Measurements from ENCODE around the gene RGMA.

Gene RGMA

DNA sequence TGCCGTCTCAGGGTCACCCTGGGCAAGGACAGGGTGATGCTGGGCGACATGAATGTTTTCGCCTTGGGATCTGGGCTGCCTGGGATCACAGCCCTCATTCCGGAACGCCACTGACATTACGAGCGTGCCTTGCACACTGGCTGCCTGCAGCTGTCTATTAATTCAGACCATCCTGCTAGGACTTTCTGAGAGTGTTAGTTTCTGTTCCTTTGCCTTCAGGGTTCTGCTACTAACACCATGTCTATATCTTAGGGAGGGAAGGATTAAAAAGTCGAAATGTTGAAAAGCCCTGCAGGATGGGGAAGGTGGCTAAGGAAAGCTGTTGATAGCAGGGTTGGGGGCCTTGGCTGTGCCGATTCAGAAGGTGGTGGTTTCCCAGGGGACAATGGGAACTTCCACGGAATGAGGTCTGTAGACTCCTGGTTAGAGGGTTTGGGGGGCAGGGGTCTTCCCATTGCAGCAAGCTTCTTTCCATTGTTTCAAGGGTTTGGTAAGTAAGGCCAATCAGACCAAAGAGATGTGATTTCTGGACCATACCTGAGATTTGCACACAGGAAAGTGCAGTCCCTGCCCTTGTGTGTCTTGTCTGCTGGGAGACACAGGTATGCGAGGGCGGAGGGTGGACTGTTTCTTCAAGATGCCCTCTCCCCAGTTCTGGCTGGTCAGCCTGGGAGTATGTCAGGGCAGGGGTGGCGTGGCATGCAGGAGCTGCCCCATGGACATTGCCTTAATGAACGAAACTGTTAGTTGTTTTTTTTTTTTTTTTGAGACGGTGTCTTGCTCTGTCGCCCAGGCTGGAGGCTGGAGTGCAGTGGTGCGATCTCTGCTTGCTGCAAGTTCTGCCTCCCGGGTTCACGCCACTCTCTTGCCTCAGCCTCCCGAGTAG is 50.9 kb downstream of the RGMA start:
- H3K27ac Mint-ChIP-seq, result peak overlapping the region; percentile 71 to 94 (median 89)
- H3K4me1 Mint-ChIP-seq, result peaks cover 25% of the 10 kb centered on the region
- peak overlapping the region in 1 of 3 experiments; percentile 24 for H3K4me3 Mint-ChIP-seq
- TF ChIP-seq, protein P1, sequence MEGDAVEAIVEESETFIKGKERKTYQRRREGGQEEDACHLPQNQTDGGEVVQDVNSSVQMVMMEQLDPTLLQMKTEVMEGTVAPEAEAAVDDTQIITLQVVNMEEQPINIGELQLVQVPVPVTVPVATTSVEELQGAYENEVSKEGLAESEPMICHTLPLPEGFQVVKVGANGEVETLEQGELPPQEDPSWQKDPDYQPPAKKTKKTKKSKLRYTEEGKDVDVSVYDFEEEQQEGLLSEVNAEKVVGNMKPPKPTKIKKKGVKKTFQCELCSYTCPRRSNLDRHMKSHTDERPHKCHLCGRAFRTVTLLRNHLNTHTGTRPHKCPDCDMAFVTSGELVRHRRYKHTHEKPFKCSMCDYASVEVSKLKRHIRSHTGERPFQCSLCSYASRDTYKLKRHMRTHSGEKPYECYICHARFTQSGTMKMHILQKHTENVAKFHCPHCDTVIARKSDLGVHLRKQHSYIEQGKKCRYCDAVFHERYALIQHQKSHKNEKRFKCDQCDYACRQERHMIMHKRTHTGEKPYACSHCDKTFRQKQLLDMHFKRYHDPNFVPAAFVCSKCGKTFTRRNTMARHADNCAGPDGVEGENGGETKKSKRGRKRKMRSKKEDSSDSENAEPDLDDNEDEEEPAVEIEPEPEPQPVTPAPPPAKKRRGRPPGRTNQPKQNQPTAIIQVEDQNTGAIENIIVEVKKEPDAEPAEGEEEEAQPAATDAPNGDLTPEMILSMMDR (IDR thresholded peaks at IDR 0.05; ENCODE audit: unreplicated experiment in 3 of 3), result no peak
- no peaks in the 10 kb centered on the region for H3K9me3 Mint-ChIP-seq
- peaks cover 9% of the 10 kb centered on the region for H3K27me3 Mint-ChIP-seq (ENCODE audit: low read depth)
- H3K36me3 Mint-ChIP-seq (ENCODE audit: low read depth), result peaks cover 5% of the 10 kb centered on the region

DNA sequence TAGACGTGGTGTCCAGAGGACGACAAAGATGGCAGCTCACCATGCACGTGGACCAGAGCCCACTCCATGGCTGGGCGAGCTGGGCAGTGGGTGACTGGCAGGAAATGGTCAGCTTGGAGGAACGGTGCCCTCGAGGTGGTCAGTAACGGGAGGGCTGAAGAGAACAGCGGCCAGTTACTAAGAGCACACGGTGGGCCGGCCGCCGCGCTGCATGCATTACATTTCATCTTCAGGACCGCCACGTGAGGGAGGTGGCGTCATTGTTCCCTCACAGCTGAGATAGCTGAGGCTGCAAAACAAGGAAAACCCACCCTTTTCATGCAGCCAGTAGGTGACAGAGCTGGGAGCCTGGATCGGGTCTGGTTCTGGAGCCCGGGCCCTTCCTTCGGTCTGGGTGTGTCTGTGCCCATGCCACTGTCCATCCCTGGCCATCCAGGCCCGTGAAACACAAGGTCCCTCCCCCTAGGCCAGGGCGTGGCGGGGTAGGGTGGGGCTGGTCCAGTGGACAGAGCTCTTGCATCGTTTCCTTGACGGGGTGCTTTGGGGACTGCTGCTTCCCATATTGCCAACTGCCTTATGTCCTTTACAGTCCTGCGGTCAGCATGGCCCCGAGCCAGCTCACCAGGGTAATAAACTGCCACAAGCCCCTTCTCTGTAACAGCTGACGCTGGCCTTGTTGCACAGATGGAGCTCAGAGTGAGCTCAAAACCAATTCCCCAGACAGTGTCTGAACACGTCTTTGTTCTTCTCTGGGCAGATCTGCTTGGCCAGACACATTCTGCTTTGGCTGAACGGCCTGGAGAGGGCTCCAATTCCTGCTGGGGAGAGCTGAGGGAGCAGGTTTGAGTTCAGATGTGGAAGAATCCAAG is 51.8 kb downstream of the RGMA start:
- Mint-ChIP-seq H3K4me1 (peaks cover 22% of the 10 kb centered on the region), H3K9me3 (no peaks in the 10 kb centered on the region), H3K4me3 (peak overlapping the region in 1 of 3 experiments; percentile 24), H3K36me3 (ENCODE audit: low read depth) (no peaks in the 10 kb centered on the region), H3K27ac (peak overlapping the region; percentile 71 to 94 (median 89)), H3K27me3 (ENCODE audit: low read depth) (peaks cover 9% of the 10 kb centered on the region)
- TF ChIP-seq, protein P1 (IDR thresholded peaks at IDR 0.05; ENCODE audit: unreplicated experiment in 3 of 3), result peak in 2 of 3 experiments; percentile 13 to 21

DNA sequence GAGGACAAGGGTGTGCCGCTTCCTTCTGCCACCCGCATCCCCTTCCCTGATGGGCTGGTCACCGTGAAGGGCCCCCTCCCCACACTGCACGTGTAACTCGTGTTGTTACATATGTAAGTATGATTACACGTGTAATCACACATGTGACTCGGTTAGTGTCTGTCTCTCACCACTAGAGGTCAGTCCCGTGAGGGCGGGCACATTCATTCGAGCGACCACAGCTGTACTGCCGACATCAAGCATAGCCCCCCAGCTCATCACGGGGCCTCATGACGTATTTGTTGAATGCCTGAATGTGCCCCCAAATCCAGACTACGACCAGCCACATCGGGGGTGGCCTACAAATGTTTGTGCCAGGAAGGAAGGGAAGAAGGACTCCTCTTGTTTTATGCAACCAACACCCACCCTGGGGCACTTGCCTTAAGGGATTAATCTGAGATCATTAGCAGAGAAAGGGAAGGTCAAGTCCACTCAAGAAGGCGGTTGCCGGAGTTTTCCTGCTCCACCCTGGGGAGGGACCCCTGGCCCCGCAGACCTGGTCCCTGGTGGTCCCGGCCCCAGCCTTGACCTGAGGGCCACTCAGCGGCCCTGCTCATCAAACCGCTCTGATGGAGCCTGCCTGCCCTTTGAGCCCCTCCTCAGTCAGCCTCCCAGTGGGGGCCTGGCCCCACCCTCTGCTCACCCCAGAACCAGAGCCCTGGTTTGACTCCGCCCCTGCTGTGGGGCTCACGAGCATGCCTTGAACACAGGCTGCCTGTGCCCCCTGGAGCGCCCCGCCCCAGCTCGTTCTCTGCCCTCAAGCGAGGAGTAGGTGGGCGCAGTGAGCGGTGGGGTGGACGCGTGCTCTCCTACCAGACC is 52.8 kb downstream of the RGMA start:
- no peak overlapping the region for H3K4me3 Mint-ChIP-seq
- no peaks in the 10 kb centered on the region for H3K36me3 Mint-ChIP-seq (ENCODE audit: low read depth)
- H3K27ac Mint-ChIP-seq, result peak overlapping the region; percentile 26 to 79 (median 43)
- no peaks in the 10 kb centered on the region for H3K9me3 Mint-ChIP-seq
- TF ChIP-seq, protein P1 (IDR thresholded peaks at IDR 0.05; ENCODE audit: unreplicated experiment in 3 of 3), result peak; percentile 52 to 64 (median 57)
- H3K27me3 Mint-ChIP-seq (ENCODE audit: low read depth), result peaks cover 9% of the 10 kb centered on the region
- peaks cover 22% of the 10 kb centered on the region for H3K4me1 Mint-ChIP-seq

DNA sequence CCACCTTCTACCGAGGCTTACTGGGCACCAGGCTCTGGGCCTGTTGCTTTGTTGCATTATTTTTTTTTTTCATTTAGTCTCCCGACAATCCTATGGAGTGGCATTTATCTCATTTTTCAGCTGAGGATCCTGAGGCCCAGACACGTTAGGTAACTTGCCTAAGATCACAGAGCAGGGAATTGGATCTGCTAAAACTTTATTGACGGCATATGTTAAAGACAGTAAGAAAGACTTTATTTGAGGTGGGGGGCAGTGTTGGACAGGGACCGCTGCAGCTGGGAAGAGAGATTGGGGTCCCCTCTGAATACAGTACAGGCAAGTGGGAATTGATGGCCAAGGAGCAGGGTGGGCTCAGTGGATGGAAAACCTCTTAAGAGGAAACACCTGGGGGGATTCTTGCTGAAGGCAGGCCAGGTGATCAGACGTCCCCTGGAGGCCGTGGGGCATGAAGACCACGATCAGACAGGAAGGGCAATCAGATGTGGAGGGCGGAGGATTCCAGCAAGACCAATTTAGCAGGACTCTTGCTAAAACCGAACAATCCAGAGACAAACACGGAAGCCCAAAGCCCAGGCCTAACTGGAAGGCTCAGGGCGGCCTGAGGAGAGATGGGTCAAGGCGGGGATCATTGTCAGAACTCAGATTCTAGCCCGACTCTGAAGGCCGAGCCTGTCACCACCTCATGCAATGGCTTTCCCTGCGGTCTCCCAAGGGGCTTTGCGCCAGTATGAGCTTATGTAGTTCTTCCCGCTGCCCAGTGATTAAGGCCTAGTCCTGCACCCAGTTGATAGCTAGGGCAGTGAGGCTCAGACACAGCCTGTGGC is 53.7 kb downstream of the RGMA start:
- H3K4me1 Mint-ChIP-seq, result peaks cover 22% of the 10 kb centered on the region
- H3K4me3 Mint-ChIP-seq, result no peak overlapping the region
- H3K36me3 Mint-ChIP-seq (ENCODE audit: low read depth), result no peaks in the 10 kb centered on the region
- H3K27ac Mint-ChIP-seq, result peak overlapping the region in 2 of 3 experiments; percentile 2 to 43
- H3K9me3 Mint-ChIP-seq, result no peaks in the 10 kb centered on the region
- TF ChIP-seq, protein P1 (IDR thresholded peaks at IDR 0.05; ENCODE audit: unreplicated experiment in 3 of 3), result no peak
- H3K27me3 Mint-ChIP-seq (ENCODE audit: low read depth), result peaks cover 9% of the 10 kb centered on the region

DNA sequence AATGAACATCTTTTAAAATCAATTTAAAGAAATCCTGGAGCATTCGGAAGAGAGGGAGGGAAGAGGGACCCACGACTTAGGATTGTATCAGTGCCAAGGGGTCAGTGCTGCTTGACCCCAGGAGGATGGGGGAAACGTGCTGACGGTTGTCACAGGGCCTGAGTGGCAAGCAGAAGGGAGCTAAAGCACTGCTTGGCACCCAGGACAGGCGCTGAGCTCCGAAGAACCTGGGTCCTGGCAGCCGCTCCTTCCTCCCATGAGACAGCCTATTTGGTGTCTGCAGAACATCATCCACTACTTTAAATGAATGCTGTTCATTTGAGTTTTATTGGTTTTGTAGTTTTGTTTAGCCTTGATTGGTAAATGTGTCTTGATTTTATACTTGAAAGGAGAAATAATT is 54.5 kb downstream of the RGMA start:
- Mint-ChIP-seq H3K4me3 (no peak overlapping the region), H3K4me1 (peaks cover 29% of the 10 kb centered on the region), H3K9me3 (no peaks in the 10 kb centered on the region), H3K27me3 (ENCODE audit: low read depth) (peaks cover 9% of the 10 kb centered on the region), H3K36me3 (ENCODE audit: low read depth) (no peaks in the 10 kb centered on the region), H3K27ac (peak overlapping the region in 1 of 3 experiments; percentile 2)
- TF ChIP-seq, protein P1 (IDR thresholded peaks at IDR 0.05; ENCODE audit: unreplicated experiment in 3 of 3), result no peak

Data from nephron (organoid).